HG02571 (cell line): ENCODE measurements around the gene PRXL2B.
"Not testable (repeated sequence)": the region's sequence is repeated elsewhere in the genome, so short reads cannot be mapped to it uniquely, and the experiment has no call there.

Experiments
- ATAC-seq: cut with Tn5 transposase; IDR thresholded peaks from one replicate; pipeline ENCODE4 v1.9.1; 2021; ENCODE audit warnings: mild to moderate bottlenecking, moderate library complexity; ENCODE audit not compliant: unreplicated experiment

Gene PRXL2B

DNA sequence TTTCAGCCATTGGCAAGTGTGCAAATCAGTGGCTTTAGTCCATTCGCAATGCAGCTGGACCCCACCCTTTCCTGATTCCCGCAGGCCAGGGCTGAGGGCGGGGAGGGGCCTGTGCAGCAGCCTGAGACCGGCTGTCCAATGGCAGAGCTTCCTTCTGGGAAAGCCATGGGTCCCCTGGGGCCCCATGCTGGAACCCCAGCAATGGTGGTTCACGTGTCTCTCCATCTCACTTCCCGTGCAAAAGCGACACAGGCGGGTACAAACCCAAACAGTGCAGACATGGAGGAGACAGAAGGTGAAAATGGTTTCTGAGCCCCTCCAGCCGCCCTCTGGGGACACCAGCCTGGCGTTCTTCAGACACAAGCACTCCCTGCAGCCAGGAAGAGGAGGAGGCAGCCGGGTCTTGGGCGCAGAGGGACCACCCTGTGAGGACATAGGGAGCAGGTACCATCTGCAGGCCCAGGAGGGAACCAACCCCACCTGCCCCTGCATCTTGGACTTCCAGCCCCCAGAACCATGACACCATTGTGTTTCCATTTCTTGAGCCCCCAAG is 36.2 kb upstream of the PRXL2B start:
- ATAC-seq = not testable (repeated sequence)

DNA sequence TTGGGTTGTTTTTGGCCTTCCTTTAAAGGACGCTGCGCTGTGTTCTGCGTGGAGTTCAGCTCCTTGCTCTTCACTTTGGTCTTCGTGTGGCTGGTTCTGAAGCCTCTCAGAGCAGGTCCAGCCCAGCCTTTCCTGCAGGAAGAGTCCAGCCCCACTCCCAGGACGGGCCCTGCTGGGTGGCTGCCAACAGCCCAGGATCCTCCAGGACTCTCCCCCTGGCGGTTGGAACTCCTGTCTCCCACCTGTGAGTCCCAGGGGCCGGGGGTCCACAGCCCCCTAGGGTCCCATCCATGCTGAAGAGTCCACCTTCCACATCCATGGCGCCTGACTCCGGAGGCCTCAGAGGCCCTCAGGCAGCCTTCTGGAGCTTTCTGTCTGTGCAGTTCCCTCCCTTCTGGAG is 35.0 kb upstream of the PRXL2B start:
- not testable (repeated sequence) for ATAC-seq

DNA sequence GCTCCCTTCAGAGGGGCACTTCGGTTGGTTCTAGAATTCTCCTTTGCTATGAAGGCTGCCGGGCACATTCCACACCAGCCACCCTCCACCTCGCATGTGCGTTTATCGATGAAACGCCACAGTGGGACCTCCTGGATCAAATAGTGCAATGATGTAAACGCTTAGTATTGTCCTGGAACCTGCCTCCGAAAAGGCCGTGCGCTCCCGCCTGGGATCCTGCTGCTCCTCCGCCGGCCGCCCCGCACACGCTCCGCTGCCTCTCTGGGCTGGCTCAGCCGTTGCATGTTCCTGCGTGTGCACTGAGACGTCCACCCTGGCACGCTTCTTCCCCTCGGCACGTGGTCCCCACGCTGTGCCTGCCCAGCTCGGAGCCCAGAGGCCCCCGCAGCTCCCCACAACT is 34.4 kb upstream of the PRXL2B start:
- ATAC-seq = no peak

DNA sequence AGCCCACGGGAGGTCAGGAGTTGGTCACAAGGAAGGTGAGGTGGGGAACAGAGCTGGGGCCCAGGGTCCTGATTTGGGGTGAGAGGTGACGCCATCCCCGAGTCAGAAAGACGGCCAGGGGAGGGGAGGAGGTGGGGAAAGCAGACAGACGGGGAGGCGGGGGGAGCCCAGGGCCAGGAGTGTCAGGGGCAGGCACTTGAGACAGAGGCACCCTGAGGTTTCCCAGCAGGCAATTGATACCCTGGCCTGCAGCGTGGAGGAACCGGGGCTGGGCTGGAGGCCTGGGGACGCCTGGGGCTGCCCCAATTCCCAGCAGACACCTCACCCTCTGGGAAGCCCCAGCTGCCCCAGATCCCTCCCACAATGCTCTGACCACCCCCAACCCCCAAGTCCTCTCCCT is 33.5 kb upstream of the PRXL2B start:
- ATAC-seq = not testable (repeated sequence)

DNA sequence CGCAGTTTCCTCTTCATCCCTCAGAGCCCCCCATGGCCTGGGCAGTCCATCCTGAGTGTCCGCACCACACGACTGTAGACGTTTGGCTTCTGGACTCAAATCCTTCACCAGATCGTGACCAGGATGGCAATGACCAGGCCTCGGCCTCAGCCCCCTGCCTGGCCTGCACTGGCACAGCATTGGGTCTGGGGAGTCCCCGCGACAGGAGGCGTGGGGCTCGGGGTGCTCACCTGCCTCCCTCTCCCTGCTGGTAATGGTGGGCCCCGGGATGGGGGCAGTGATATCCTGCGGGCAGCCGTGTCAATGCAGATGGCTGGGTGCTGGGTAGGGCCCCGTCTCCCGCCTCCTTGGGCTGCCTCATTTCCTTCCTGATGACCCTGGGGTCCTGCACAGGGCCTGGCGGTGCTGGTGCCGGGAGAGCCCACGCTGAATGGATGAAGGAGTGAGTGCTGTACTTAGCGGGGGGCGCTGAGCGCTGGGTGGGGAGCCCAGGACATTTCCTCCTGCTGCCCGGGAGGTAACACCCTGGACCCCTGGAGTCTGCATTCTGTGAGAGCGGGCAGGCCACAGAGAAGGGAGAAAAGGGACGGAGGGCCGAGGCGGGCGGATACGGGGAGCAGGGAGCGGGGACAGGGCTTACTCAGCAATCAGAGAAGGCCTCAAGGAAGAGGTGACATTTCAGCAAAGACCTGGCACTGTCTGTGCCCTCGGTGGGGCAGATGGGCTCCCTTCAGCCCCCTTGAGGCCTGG is 32.5 kb upstream of the PRXL2B start:
- no peak for ATAC-seq

DNA sequence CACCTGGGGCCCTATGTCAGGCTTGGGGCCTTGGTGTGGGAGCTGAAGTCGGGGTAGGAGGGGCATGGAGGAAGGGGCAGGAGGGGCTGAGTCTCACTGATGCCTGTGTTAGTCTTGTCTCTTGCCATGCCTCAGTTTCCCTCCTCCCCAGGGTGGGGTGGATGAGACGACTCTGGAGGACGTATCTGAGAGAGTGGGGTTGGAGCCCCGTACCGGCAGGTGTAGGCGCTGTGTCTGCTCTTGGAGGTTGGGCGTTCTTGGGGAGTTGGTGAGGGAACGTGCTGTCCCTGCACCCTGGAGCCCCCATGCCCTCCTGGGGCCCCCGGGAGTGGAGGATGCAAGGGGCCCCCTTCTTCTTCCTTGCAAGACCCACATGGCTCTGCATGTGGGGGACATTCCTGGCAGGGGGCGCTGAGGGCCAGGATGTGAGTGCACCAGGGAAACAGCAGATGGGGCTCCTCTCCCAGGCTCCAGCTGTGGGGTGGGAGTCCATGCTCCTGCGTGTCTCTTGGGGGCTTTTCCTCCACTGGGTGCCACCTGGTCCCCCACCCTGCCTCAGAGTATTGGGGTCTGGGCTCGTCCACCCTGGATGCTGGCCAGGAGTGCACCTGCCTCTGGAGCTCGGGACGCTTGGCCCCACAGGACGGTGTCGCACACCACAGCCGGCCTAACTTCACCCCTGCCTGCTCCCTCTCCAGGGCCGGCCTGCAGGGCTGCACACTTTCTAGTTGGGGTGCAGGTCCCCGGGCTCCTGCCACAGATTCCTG is 31.8 kb upstream of the PRXL2B start:
- ATAC-seq = no peak

DNA sequence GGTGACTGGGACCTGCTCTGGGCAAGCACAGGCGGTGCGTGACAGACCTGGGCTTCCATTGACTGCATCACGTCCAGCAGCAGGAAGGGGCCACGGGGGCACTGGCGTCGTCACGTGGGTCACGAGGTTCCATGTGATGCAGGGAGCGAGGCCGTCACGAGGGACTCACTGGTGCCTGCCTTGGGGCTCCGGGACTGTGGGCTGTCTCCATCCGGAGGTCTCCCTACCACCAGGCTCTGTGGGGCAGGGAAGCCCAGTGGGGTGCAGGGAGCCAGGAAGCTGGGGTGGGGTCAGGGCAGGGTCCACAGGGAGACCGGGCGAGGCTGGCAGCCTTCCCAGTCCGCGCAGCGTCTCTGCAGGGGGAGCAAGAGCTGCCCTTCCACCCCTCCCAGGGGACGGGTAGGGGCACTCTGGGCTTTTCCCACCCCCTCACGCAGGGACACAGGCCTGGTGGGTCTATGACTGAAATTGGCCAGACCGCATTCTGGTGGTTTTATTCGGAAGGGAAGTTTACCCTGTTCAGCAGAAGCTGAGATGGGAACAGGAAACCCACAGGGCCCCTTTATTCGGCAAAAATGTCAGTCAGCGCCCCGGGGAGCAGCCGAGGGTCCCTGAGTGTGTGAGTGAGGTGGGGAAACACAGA is 30.8 kb upstream of the PRXL2B start:
- no peak for ATAC-seq

DNA sequence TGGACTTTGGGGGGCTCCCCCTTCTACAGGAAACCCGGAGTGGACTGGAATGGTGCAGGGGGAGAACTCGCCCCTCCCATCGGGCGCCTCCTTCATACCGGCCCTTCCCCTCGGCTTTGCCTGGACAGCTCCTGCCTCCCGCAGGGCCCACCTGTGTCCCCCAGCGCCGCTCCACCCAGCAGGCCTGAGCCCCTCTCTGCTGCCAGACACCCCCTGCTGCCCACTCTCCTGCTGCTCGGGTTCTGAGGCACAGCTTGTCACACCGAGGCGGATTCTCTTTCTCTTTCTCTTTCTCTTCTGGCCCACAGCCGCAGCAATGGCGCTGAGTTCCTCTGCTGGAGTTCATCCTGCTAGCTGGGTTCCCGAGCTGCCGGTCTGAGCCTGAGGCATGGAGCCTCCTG is 30.3 kb upstream of the PRXL2B start, which contains the start of gene TNFRSF14:
TNFRSF14 (plus strand) TSS at position 95 of the 401 bp plus-strand sequence; CDS start at position 389, 294 bp downstream.
- ATAC-seq = no peak

DNA sequence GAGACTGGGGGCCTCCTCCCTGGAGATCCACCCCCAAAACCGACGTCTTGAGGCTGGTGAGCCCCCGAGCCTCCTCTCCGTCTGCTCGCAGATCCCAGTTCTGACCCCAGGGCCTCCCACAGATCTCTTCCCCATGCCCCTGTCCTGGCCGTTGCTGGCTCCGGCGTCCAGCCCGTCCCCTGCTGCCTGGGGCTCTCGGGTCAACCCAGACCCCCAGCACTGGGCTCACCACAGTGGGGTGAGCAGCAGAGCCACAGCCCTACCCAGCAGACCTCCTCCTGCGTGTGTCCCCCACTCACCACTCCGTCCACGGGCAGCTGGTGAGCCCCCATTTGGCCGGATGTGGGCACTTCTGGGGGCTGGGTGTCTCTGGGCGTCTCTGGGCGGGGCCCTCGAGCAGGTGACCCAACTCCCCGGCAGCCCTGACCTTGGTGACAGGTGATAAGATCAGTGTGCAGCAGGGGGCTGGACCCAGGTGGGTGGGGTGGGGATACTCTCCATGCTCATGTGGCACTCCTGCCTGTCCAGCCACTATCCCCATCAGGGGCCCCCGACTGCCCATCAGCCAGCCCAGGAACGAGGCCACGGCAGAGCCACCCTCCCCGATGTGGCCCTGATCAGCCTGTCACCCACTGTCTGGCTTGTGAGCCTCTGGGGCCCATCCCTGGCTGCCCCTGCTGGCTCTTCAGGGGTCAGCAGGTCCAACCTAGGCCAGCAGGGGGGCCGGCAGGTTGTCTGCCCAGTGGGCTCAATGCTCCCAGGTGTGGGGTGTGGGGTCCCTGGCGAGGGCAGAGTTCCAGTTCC is 29.7 kb upstream of the PRXL2B start:
- no peak for ATAC-seq

DNA sequence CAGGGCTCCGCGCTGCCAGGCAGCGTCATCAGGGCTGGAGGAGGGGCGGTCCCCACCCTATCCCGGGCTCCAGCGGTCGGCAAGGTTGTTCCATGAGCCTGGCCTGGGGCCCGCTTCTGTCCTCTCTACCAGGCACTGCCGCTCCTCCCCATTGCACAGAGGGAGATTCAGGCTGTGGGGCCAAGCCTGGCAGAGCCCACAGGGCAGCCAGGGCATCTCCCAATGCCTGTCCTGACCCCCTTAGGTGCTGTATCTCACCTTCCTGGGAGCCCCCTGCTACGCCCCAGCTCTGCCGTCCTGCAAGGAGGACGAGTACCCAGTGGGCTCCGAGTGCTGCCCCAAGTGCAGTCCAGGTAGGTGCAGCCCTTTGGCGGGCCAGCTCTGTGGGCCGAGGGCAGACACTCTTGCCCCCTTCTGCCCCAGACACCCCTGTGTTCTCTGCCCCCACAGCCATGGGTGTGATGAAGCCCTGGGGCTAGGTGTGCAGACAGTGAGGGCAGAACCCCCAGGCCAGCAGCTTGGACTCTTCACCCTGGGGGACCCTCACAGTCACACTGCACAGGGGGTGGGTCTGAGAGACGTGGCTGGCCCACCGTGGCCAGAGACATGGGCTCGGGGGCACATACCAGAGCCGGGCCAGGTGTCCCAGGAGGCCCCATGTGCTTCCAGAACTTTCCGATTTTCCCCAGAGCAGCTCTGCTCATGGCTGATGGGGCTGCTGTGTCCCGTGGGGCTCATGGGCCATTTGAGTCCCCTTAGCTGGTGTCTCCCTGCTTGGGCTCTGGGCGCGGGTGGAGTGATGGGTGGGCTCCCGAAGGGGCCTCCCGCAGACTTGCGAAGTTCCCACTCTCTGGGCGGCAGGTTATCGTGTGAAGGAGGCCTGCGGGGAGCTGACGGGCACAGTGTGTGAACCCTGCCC is 28.8 kb upstream of the PRXL2B start:
- ATAC-seq = no peak

DNA sequence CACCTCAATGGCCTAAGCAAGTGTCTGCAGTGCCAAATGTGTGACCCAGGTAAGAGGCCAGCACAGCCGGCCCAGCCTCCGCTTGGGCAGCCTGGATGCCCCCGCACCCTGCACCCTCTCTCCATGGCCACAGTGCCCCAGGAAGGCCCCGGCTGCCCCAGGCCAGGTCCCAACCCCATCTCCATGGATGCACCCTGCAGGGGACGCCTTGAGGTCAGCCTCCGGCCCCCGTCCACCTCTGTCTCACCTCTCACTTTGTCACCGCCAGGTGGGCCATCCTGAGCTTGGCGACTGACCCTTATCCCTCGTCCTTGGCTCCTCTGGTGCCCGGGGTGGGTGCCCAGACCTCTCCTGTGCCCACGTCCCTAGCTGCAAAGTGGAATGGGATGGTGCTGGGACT is 28.2 kb upstream of the PRXL2B start:
- ATAC-seq = no peak

DNA sequence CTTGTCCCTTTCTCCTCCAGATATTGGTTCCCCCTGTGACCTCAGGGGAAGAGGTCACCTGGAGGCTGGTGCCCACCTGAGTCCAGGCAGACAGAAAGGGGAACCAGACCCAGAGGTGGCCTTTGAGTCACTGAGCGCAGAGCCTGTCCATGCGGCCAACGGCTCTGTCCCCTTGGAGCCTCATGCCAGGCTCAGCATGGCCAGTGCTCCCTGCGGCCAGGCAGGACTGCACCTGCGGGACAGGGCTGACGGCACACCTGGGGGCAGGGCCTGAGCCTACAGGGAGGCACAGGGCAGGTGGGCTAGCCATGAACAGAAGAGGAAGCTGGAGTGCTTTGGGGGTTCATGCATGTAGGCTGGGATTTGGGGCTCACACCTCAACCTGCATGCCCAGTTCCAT is 27.7 kb upstream of the PRXL2B start:
- no peak for ATAC-seq

DNA sequence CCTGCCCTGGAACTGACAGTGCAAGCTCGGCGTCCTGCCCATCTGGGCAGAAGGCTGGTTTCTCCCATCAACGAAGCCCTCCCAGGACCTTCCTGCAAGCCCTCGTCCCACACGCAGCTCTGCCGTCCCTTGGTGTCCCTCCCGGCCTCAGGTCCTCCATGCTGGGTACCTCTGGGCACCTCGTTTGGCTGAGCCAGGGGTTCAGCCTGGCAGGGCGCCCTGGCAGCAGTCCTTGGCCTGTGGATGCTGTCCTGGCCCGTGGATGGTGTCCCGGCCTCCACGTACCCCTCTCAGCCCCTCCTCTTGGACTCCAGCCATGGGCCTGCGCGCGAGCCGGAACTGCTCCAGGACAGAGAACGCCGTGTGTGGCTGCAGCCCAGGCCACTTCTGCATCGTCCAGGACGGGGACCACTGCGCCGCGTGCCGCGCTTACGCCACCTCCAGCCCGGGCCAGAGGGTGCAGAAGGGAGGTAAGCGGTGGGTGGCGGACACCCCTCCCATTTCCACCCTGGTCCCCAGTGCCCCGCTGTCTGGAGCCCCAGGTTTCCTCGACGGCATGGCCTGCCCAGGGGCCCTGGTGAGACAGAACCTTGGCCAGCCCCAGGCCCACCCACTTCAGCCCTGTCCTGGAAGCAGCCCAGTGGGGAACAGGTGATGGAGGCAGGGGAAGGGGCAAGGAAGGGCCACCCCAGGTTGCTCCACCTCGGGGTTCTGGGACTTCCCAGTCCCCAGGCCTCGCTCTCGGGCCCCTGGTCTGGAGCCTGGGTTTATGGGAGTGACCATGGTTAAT is 26.9 kb upstream of the PRXL2B start:
- ATAC-seq = no peak

DNA sequence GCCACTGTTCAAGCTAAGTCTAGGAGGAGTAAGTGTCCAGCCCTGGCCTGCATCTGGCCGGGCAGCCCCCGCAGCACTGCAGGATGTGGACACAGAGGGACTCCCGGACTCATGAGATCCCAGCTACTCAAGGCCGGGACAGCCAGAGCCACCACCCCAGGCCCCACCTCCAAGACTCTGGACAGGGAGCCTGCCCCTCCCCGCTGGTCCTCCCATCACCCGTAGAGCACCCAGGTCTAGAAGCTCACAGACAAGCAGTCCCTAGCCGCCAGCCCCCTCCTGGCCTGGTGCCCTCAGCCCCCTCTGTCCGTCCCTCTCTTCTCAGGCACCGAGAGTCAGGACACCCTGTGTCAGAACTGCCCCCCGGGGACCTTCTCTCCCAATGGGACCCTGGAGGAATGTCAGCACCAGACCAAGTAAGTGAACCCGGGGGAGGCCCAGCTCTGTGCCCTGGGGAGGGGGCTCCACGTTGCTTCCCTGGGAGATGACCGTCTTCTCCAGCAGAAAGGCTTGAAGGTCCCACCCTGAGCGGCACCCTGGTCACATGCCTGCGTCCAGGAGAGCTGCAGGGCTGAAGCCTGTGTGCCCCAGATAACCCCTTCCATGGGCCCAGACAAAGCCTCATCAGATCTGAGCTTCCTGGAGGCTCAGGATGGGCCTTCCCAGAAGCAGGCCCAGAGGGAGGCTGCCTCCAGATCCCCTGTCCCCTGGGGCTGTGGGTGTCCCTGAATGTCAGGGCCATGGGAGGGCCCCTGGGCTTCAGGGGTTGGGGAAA is 26.1 kb upstream of the PRXL2B start:
- ATAC-seq = no peak

DNA sequence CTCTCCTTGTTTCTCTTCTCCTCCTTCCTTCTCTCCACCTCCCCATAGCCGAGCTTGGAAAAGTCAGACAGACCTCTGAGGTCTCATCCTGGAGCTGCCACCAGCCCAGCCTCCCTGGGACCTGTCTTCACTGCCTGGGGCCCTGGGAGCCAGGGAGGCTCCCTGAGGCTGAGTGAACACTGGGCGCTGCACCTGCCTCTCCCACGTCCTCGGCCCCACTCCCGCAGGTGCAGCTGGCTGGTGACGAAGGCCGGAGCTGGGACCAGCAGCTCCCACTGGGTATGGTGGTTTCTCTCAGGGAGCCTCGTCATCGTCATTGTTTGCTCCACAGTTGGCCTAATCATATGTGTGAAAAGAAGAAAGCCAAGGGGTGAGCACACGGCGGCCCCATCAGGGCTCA is 25.1 kb upstream of the PRXL2B start:
- ATAC-seq = no peak

DNA sequence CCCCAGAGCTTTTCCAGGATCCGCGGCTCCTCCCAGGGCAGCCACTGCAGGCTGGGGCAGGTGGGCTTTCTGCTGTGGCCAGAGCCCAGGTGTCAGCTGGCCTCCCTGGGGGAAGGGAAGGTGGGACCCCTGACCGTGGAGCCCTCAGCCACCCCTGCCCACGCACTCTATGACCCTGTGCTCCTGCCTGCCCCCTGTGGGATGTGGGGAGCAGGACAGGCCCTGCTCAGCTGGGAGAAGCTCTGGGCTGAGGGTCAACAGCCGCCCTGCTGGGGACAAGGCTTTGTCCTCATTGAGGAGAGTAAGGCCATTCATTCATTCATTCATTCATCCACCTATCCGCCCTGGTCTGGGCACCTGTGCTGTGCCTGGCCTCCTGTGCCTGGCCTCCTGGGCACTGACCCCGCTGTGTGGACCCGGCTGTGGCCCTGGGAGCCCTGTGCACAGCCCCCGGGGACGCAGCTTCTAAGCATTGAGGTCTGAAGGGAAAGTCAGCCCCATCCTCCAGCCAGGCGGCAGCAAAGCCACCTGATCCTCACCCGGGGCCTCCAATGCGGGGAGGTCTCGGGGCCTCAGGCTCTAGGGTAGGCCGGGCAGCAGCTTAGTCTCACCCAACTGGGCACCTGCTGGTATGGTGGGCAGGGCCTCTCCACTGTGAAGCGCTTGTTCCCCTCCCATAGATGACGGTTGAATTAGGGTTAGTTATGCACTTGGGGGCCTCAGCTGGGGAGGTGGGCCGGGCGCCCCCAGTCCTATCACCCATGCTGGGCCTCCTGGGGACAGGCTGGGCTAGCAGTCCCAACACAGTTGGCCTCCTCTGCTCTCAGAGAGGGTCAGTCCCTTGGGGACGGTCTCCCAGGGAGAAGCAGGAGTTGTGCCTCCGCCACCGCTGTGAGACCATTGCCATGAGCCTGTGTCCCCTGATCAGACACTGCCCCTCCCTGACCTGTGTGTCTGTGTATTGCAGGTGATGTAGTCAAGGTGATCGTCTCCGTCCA is 24.4 kb upstream of the PRXL2B start:
- no peak for ATAC-seq

DNA sequence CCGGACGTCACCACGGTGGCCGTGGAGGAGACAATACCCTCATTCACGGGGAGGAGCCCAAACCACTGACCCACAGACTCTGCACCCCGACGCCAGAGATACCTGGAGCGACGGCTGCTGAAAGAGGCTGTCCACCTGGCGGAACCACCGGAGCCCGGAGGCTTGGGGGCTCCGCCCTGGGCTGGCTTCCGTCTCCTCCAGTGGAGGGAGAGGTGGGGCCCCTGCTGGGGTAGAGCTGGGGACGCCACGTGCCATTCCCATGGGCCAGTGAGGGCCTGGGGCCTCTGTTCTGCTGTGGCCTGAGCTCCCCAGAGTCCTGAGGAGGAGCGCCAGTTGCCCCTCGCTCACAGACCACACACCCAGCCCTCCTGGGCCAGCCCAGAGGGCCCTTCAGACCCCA is 23.4 kb upstream of the PRXL2B start:
- no peak for ATAC-seq
